Mesenchymal stem cell (in vitro differentiated cells and primary cell): ENCODE results near the gene FBXW5.
A peak's percentile ranks its signal among the peaks of the same experiment; 100 is the strongest.

ENCODE experiments used
- DNase-seq: peaks from one replicate; pipeline ENCODE4 v3.0.0-alpha.2; 2013
- H2AFZ ChIP-seq: one replicate; pipeline ENCODE4 v1.6.1; 2013; ENCODE audit warnings: low read depth, mild to moderate bottlenecking, control low read depth, inconsistent platforms, low read length, moderate library complexity
- H2AK5ac ChIP-seq: 2 replicates; pipeline ENCODE4 v1.6.1; 2013; ENCODE audit warnings: low read length, moderate library complexity, mild to moderate bottlenecking, inconsistent platforms; ENCODE audit not compliant: severe bottlenecking
- H2BK120ac ChIP-seq: one replicate; pipeline ENCODE4 v1.6.1; 2013; ENCODE audit warnings: low read depth, mild to moderate bottlenecking, inconsistent platforms, low read length, moderate library complexity
- H2BK12ac ChIP-seq, 2 experiments: one replicate each; pipeline ENCODE4 v1.6.1; 2013; ENCODE audit warnings: inconsistent platforms in 2 of 2, low read length in 2 of 2, mild to moderate bottlenecking in 2 of 2, moderate library complexity in 2 of 2, control low read depth in 1 of 2
- H2BK15ac ChIP-seq: one replicate; pipeline ENCODE4 v1.6.1; 2013; ENCODE audit warnings: mild to moderate bottlenecking, low read depth, inconsistent platforms; ENCODE audit not compliant: poor library complexity, severe bottlenecking
- H2BK5ac ChIP-seq: 2 replicates; pipeline ENCODE4 v1.6.1; 2013; ENCODE audit warnings: low read depth, mild to moderate bottlenecking, low read length, control low read depth, inconsistent platforms; ENCODE audit not compliant: poor library complexity, severe bottlenecking
- H3K14ac ChIP-seq, 2 experiments: one replicate each; pipeline ENCODE4 v1.6.1; 2013; ENCODE audit warnings: inconsistent platforms in 2 of 2, low read length in 2 of 2, control low read depth in 1 of 2, mild to moderate bottlenecking in 1 of 2, moderate library complexity in 1 of 2
- H3K18ac ChIP-seq, 2 experiments: one replicate each; pipeline ENCODE4 v1.6.1; 2013; ENCODE audit warnings: inconsistent platforms in 2 of 2, low read length in 2 of 2, control low read depth in 1 of 2, low read depth in 1 of 2, mild to moderate bottlenecking in 1 of 2
- H3K23ac ChIP-seq, 2 experiments: one replicate each; pipeline ENCODE4 v1.6.1; 2013; ENCODE audit warnings: inconsistent platforms in 2 of 2, low read length in 2 of 2, mild to moderate bottlenecking in 2 of 2, moderate library complexity in 2 of 2, control low read depth in 1 of 2
- H3K27ac ChIP-seq: 2 replicates; pipeline ENCODE4 v1.5.1; 2013; ENCODE audit warnings: mild to moderate bottlenecking, moderate library complexity, low read length, control low read depth, inconsistent platforms; ENCODE audit not compliant: poor library complexity, severe bottlenecking
- H3K27me3 ChIP-seq, 2 experiments: 2 replicates each; pipeline versions ENCODE4 v1.6.1 to v1.7.0; 2013; ENCODE audit warnings: low read length in 2 of 2, mild to moderate bottlenecking in 2 of 2, moderate library complexity in 2 of 2, control low read depth in 1 of 2, inconsistent platforms in 1 of 2; ENCODE audit not compliant: control insufficient read depth in 1 of 2, insufficient read depth in 1 of 2
- H3K36me3 ChIP-seq, 2 experiments: 2 replicates each; pipeline versions ENCODE4 v1.6.1 to v1.7.0; 2013; ENCODE audit warnings: low read length in 2 of 2, control low read depth in 1 of 2, inconsistent platforms in 1 of 2, low read depth in 1 of 2, mild to moderate bottlenecking in 1 of 2; ENCODE audit not compliant: insufficient read depth in 2 of 2, control insufficient read depth in 1 of 2
- H3K4ac ChIP-seq, 2 experiments: one replicate each; pipeline ENCODE4 v1.6.1; 2013; ENCODE audit warnings: inconsistent platforms in 2 of 2, low read length in 2 of 2, mild to moderate bottlenecking in 2 of 2, moderate library complexity in 2 of 2, control low read depth in 1 of 2, low read depth in 1 of 2
- H3K4me1 ChIP-seq: 2 replicates; pipeline ENCODE4 v1.6.1; 2013; ENCODE audit warnings: low read depth, low read length, control low read depth; ENCODE audit not compliant: control insufficient read depth, insufficient read depth
- H3K4me2 ChIP-seq: 2 replicates; pipeline ENCODE4 v1.6.1; 2013; ENCODE audit warnings: low read length, mild to moderate bottlenecking, inconsistent platforms; ENCODE audit not compliant: poor library complexity, severe bottlenecking
- H3K4me3 ChIP-seq, 2 experiments: 2 replicates each; pipeline versions ENCODE4 v1.5.1 to v1.7.0; 2013; ENCODE audit warnings: low read length in 2 of 2, mild to moderate bottlenecking in 2 of 2, control low read depth in 1 of 2, low read depth in 1 of 2; ENCODE audit not compliant: insufficient read depth in 1 of 2
- H3K79me1 ChIP-seq: replicated peaks from 2 replicates; pipeline ENCODE4 v1.6.1; 2013; ENCODE audit warnings: mild to moderate bottlenecking, control low read depth, low read length, inconsistent platforms; ENCODE audit not compliant: poor library complexity, severe bottlenecking
- H3K9ac ChIP-seq: 2 replicates; pipeline ENCODE4 v1.7.0; 2013; ENCODE audit warnings: mild to moderate bottlenecking, low read length, moderate library complexity
- H3K9me3 ChIP-seq: 2 replicates; pipeline ENCODE4 v1.7.0; 2013; ENCODE audit warnings: mild to moderate bottlenecking, low read length; ENCODE audit not compliant: control insufficient read depth
- H4K8ac ChIP-seq: one replicate; pipeline ENCODE4 v1.6.1; 2013; ENCODE audit warnings: inconsistent platforms, mild to moderate bottlenecking, low read length, moderate library complexity
- H4K91ac ChIP-seq: one replicate; pipeline ENCODE4 v1.6.1; 2013; ENCODE audit warnings: mild to moderate bottlenecking, low read length, inconsistent platforms
- WGBS: methylation state at CpG from one replicate; pipeline ENCODE4 v1.1.7; 2013; ENCODE audit warnings: mixed read lengths; 5-methylcytosine and 5-hydroxymethylcytosine counted together

FBXW5 gene

GRCh38 chr9:136984464-136985026 lies 40.0 kb upstream of the FBXW5 start:
- Histone ChIP-seq H3K9ac (no peak overlapping the region), H2BK120ac (no peak overlapping the region), H3K9me3 (no peaks in the 10 kb centered on the region), H4K91ac (no peak overlapping the region), H3K36me3 (no peaks in the 10 kb centered on the region), H3K4ac (no peak overlapping the region), H2BK15ac (no peak overlapping the region), H3K4me1 (peaks cover 16% of the 10 kb centered on the region), H3K4me2 (no peak overlapping the region), H3K23ac (no peak overlapping the region), H3K14ac (no peak overlapping the region), H2BK5ac (no peak overlapping the region), H4K8ac (no peak overlapping the region), H3K27me3 (peaks cover 37 to 45% of the 10 kb centered on the region in 2 experiments), H2AFZ (no peak overlapping the region), H3K27ac (no peak overlapping the region), H2BK12ac (no peak overlapping the region), H3K18ac (no peak overlapping the region), H3K79me1 (no peaks in the 10 kb centered on the region), H3K4me3 (no peak overlapping the region), H2AK5ac (no peak overlapping the region)
- DNase-seq, result no peak
- 61% methylated on average over 26 of the region's 29 CpGs for whole genome bisulfite sequencing

GRCh38 chr9:136983656-136984314 lies 39.2 kb upstream of the FBXW5 start:
- Histone ChIP-seq H4K8ac (no peak overlapping the region), H3K79me1 (no peaks in the 10 kb centered on the region), H3K18ac (no peak overlapping the region), H2AK5ac (no peak overlapping the region), H3K4ac (no peak overlapping the region), H3K36me3 (peaks cover 0 to 4% of the 10 kb centered on the region in 2 experiments), H3K27ac (no peak overlapping the region), H3K9ac (no peak overlapping the region), H3K23ac (no peak overlapping the region), H3K4me1 (peaks cover 16% of the 10 kb centered on the region), H2BK120ac (no peak overlapping the region), H3K9me3 (no peaks in the 10 kb centered on the region), H2BK5ac (no peak overlapping the region), H3K4me2 (no peak overlapping the region), H3K4me3 (no peak overlapping the region), H4K91ac (no peak overlapping the region), H2BK12ac (no peak overlapping the region), H2BK15ac (no peak overlapping the region), H2AFZ (no peak overlapping the region), H3K27me3 (peaks cover 37 to 49% of the 10 kb centered on the region in 2 experiments), H3K14ac (no peak overlapping the region)
- WGBS, result 77% methylated on average over 10 of the region's 11 CpGs
- DNase-seq, result no peak

- Histone ChIP-seq H3K79me1 (no peaks in the 10 kb centered on the region), H3K4me1 (peaks cover 17% of the 10 kb centered on the region), H3K36me3 (peaks cover 0 to 4% of the 10 kb centered on the region in 2 experiments), H4K8ac (no peak overlapping the region), H2AK5ac (no peak overlapping the region), H3K27ac (no peak overlapping the region), H3K27me3 (peaks cover 37 to 49% of the 10 kb centered on the region in 2 experiments), H2BK5ac (no peak overlapping the region), H3K4ac (no peak overlapping the region), H2BK120ac (no peak overlapping the region), H3K4me3 (no peak overlapping the region), H3K9me3 (no peaks in the 10 kb centered on the region), H3K18ac (no peak overlapping the region), H3K14ac (no peak overlapping the region), H3K23ac (no peak overlapping the region), H4K91ac (no peak overlapping the region), H3K4me2 (no peak overlapping the region), H2BK12ac (no peak overlapping the region), H3K9ac (no peak overlapping the region), H2AFZ (no peak overlapping the region), H2BK15ac (no peak overlapping the region)
- WGBS, result 91% methylated on average over 9 of the region's 9 CpGs
- no peak for DNase-seq
Measured at GRCh38 chr9:136983167-136983566, 38.6 kb upstream of the FBXW5 start.

- H3K36me3 ChIP-seq, result peaks cover 0 to 4% of the 10 kb centered on the region in 2 experiments
- H2AFZ ChIP-seq, result no peak within 1 kb of the TSS
- peak within 1 kb of the TSS; percentile 43 for H4K91ac ChIP-seq
- no peak within 1 kb of the TSS for H3K4me2 ChIP-seq
- H2BK5ac ChIP-seq, result no peak within 1 kb of the TSS
- H4K8ac ChIP-seq, result no peak within 1 kb of the TSS
- H3K79me1 ChIP-seq, result no peaks in the 10 kb centered on the region
- H3K18ac ChIP-seq, result no peak within 1 kb of the TSS
- H3K27ac ChIP-seq, result no peak within 1 kb of the TSS
- H3K14ac ChIP-seq, result no peak within 1 kb of the TSS
- H2AK5ac ChIP-seq, result no peak within 1 kb of the TSS
- no peak for DNase-seq
- H3K23ac ChIP-seq, result no peak within 1 kb of the TSS
- peaks cover 23% of the 10 kb centered on the region for H3K4me1 ChIP-seq
- H3K9me3 ChIP-seq, result no peaks in the 10 kb centered on the region
- H2BK120ac ChIP-seq, result no peak within 1 kb of the TSS
- no peak within 1 kb of the TSS for H2BK15ac ChIP-seq
- H2BK12ac ChIP-seq, result peak within 1 kb of the TSS in 1 of 2 experiments; percentile 7
- 91% methylated on average over 18 of the region's 18 CpGs for WGBS
- H3K4ac ChIP-seq, result no peak within 1 kb of the TSS
- H3K9ac ChIP-seq, result no peak within 1 kb of the TSS
- no peak within 1 kb of the TSS for H3K4me3 ChIP-seq
- H3K27me3 ChIP-seq, result peaks cover 37 to 55% of the 10 kb centered on the region in 2 experiments
Measured at GRCh38 chr9:136982232-136983051, 37.9 kb upstream of the FBXW5 start, which contains the start of gene LCNL1. LCNL1 (plus strand) TSS chr9:136982993; CDS start chr9:136983587, 594 bp downstream.
